Nephron progenitor cell (in vitro differentiated cells): Measurements from ENCODE around the gene HCFC1.

Experiments used
- DNase-seq: peaks from one replicate; pipeline ENCODE4 v3.0.0; 2021
- H3K27ac Mint-ChIP-seq: 2 replicates; pipeline ENCODE4 v1.8.0; 2021; ENCODE audit warnings: mild to moderate bottlenecking, moderate library complexity, mixed read lengths
- H3K27me3 Mint-ChIP-seq: 2 replicates; pipeline ENCODE4 v1.8.0; 2021; ENCODE audit warnings: mild to moderate bottlenecking, low read depth, mixed read lengths; ENCODE audit not compliant: poor library complexity
- H3K36me3 Mint-ChIP-seq: 2 replicates; pipeline ENCODE4 v1.8.0; 2021; ENCODE audit warnings: low read depth, mixed read lengths
- H3K4me1 Mint-ChIP-seq: 2 replicates; pipeline ENCODE4 v1.8.0; 2021; ENCODE audit warnings: mixed read lengths
- H3K4me3 Mint-ChIP-seq: 2 replicates; pipeline ENCODE4 v1.8.0; 2021; ENCODE audit warnings: mild to moderate bottlenecking, moderate library complexity, mixed read lengths
- H3K9me3 Mint-ChIP-seq: 2 replicates; pipeline ENCODE4 v1.8.0; 2021; ENCODE audit warnings: mild to moderate bottlenecking, moderate library complexity, mixed read lengths
- TF ChIP-seq, protein P1 (sequence below): fragments of 200-600 bp; sonication (generic); IDR thresholded peaks from 2 replicates; pipeline ENCODE4 v1.5.0; 2021; ENCODE audit warnings: antibody characterized with exemption

HCFC1 gene

DNA sequence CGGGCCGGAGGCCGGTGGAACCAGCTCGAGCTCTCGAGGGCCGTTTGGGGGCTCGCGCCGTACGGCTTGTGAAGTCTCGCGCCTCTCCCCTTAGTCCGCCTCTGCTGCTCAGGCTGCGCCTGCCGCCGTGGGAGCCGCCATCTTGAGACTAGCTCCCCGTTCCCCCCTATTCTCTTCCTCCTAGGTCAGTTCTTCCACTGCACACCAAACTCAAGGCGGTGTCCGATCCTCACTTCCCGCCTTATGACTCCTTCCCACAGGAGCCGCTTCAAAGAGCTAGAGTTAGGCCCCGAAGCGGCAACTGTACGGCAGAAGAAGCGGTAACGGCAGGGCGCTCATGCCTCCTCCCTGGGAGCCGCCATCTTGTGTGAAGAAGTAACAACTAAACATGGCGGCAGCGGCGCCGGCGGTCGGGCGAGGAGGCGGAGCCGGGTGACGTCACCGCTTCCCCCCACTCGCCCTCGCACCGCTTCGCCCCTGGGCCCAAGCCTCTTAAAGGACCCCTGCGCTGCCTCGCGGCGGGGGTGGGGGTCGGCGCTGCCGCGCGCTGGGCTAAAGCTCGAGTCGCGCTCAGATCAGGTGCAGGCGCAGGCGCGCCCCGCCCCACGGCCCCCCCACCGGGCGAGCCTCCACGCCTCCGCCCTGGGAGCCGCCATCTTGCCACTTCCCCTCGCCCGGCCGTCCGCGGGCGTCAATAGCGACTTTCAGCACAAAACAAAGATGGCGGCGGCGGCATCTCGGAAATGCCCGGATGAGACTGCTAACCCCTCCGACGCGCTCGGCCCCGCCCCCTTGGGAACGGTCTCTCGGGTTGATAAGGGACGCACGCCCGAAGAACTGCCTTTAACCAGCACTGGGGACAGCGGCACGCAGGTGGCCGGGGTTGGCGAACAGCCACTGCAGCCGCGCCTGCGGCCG lies at the start of gene HCFC1:
Gene HCFC1, minus strand, starts transcription at position 369 of the 918 bp plus-strand sequence. CDS start 978 bp downstream, outside the sequence.
- peak within 1 kb of the TSS; percentile 100 for H3K27ac Mint-ChIP-seq
- H3K9me3 Mint-ChIP-seq: peaks cover 5% of the 10 kb centered on the region
- TF ChIP-seq, protein P1, sequence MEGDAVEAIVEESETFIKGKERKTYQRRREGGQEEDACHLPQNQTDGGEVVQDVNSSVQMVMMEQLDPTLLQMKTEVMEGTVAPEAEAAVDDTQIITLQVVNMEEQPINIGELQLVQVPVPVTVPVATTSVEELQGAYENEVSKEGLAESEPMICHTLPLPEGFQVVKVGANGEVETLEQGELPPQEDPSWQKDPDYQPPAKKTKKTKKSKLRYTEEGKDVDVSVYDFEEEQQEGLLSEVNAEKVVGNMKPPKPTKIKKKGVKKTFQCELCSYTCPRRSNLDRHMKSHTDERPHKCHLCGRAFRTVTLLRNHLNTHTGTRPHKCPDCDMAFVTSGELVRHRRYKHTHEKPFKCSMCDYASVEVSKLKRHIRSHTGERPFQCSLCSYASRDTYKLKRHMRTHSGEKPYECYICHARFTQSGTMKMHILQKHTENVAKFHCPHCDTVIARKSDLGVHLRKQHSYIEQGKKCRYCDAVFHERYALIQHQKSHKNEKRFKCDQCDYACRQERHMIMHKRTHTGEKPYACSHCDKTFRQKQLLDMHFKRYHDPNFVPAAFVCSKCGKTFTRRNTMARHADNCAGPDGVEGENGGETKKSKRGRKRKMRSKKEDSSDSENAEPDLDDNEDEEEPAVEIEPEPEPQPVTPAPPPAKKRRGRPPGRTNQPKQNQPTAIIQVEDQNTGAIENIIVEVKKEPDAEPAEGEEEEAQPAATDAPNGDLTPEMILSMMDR: no peak
- peak within 1 kb of the TSS; percentile 100 for H3K4me3 Mint-ChIP-seq
- H3K36me3 Mint-ChIP-seq: peaks cover 5% of the 10 kb centered on the region
- peak; percentile 95 for DNase-seq
- H3K4me1 Mint-ChIP-seq: peaks cover 53% of the 10 kb centered on the region
- H3K27me3 Mint-ChIP-seq: peaks cover 3% of the 10 kb centered on the region

DNA sequence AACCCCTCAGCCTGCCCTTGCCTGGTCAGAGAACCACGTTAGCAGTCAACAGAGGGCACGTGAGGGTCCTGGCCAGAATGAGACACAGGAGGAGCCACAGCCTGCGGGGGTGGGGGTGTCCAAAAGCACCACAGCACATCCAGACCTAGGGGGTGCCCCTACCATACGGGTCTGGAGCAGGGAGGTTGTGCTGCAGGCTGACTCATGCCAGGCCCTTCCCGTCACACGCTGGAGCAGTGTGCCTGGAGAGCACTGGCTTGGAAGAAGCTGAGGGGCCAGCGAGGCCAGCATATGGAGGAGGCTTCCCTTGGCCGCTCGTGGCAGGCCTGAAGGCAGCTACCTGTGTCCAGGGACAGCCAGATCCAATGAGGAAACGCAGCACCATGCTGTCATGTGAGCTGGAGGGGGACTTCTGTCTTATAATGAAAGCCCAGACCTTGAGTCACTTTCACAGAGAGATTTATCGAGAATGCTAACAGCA lies 49.6 kb upstream of the HCFC1 start:
- TF ChIP-seq, protein P1: no peak
- Mint-ChIP-seq H3K27ac (peak overlapping the region; percentile 71), H3K4me3 (no peak overlapping the region), H3K4me1 (peaks cover 60% of the 10 kb centered on the region), H3K9me3 (peaks cover 43% of the 10 kb centered on the region), H3K27me3 (no peaks in the 10 kb centered on the region), H3K36me3 (no peaks in the 10 kb centered on the region)
- no peak for DNase-seq

DNA sequence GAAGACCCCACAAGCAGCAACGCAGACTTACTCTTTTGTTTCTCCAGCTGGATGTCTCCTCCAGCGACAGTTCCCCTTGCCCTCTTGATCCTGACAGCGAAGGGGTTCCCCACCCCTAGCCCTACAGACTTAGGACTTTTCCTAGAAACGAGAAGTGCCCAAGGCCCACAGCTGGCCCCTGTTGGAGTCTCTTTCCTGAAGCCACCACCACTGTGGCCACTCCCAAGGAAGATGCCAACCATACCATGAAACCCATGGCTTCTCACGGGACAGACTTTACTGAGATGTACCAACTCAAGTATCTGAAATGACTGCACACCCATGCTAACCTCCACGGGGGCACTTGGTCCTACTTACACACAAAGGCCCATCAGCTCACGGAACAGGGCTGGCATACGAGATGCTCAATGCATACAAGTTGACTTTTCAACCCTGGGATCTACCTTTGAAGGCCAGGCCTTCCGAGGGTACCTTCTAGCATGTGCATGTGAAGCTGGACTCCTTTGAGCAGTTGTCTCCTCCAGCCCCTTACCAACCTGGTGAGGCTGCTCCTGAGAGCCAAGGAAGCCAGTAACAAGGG lies 49.0 kb upstream of the HCFC1 start:
- TF ChIP-seq, protein P1: no peak

DNA sequence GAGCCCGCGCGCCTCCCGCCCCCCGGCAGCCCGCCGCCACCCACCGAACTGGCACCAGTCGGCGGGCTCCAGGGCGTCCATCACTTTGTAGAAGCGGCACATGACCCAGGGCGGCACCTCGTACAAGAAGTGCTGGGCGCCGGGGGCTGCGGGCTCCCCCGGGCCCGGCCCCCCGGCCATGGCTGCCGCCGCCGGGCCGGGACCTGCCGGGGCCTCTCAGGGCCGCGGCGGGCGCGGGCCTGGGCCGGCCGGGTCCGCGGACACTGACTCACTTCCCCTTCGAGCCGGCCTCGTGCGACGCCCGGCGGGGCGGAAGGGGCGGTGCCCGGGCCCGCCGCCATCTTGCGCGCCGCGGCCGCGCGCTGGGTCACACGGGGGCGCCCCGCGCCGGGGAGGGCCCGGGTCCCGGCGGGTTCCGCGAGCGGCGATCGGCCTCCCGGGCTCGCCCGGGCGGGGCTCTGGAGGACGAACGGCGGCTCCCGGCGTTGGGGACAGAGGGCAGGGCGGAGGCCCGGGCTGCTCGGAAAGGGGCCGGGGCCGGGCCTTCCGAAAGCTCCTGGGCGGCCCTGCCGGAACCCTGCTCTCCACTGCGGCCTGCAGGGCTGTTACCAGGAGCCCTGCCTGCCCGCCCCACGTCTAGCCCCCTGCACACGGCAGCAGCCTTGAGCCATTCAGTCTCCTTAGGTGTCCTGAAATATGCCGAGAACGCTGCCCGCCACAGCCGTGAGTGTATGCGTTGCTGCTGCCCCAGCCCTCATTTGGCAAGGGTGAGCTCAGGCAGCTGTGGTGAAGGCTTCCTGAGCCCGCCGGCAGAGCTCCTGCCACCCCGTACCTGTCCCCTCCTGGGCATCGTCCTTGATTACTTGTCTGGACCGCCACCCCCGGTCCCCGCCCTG lies 48.3 kb upstream of the HCFC1 start, which contains the start of gene IRAK1:
Gene IRAK1, minus strand, starts transcription at position 270 of the 896 bp plus-strand sequence. Its CDS starts 90 bp downstream, at position 180.
- H3K36me3 Mint-ChIP-seq: peaks cover 5% of the 10 kb centered on the region
- DNase-seq: peak; percentile 60
- peak within 1 kb of the TSS; percentile 95 for H3K27ac Mint-ChIP-seq
- peaks cover 48% of the 10 kb centered on the region for H3K4me1 Mint-ChIP-seq
- TF ChIP-seq, protein P1: no peak
- no peaks in the 10 kb centered on the region for H3K27me3 Mint-ChIP-seq
- H3K9me3 Mint-ChIP-seq: peaks cover 45% of the 10 kb centered on the region
- peak within 1 kb of the TSS; percentile 81 for H3K4me3 Mint-ChIP-seq

More for the DNA sequence above, 49.0 kb upstream of the HCFC1 start:
- Mint-ChIP-seq H3K27ac (peak overlapping the region; percentile 95), H3K27me3 (no peaks in the 10 kb centered on the region), H3K4me3 (peak overlapping the region; percentile 81), H3K9me3 (peaks cover 44% of the 10 kb centered on the region), H3K36me3 (peaks cover 5% of the 10 kb centered on the region), H3K4me1 (peaks cover 56% of the 10 kb centered on the region)
- DNase-seq: no peak

- peaks cover 5% of the 10 kb centered on the region for H3K36me3 Mint-ChIP-seq
- no peaks in the 10 kb centered on the region for H3K27me3 Mint-ChIP-seq
- TF ChIP-seq, protein P1: no peak
- no peak overlapping the region for H3K27ac Mint-ChIP-seq
- H3K4me3 Mint-ChIP-seq: peak overlapping the region; percentile 81
- H3K9me3 Mint-ChIP-seq: peaks cover 47% of the 10 kb centered on the region
- peak; percentile 35 for DNase-seq
- peaks cover 41% of the 10 kb centered on the region for H3K4me1 Mint-ChIP-seq
These were observed 47.5 kb upstream of the HCFC1 start for GRCh38 chrX:154019061-154019621.
